Right lobe of liver (tissue), 6 donors: ENCODE results near the gene PTPN7. TPM values are rescaled to one million over a fixed set of nuclear protein-coding genes. Genes with fewer than 3 reads are reported as not detected.
"Not testable (repeated sequence)": the region's sequence is repeated elsewhere in the genome, so short reads cannot be mapped to it uniquely, and the experiment has no call there.

Experiments
- ATAC-seq, 4 donors: fragments of 200-7000 bp; cut with Tn5 transposase; one replicate each; pipeline ENCODE4 v1.9.1; 2020; ENCODE audit warnings: mild to moderate bottlenecking in 4 of 4, moderate library complexity in 4 of 4
- DNase-seq, 3 donors: peaks; one replicate each; pipeline ENCODE4 v3.0.0-alpha.2; 2020
- H3K27ac ChIP-seq, 3 donors: fragments of 200-600 bp; one replicate each; pipeline ENCODE4 v1.8.0; 2022
- H3K27me3 ChIP-seq, 2 donors: fragments of 200-600 bp; one replicate each; pipeline ENCODE4 v1.8.0; 2022
- H3K36me3 ChIP-seq, 4 donors: fragments of 200-600 bp; sonication (generic) in 1 of 4; one replicate each; pipeline versions ENCODE4 v1.5.1 to v1.8.0; 2017 to 2022; ENCODE audit warnings: control low read depth in 1 of 4
- H3K4me1 ChIP-seq, 4 donors: fragments of 200-600 bp; sonication (generic) in 1 of 4; one replicate each; pipeline versions ENCODE4 v1.5.1 to v1.8.0; 2017 to 2022; ENCODE audit warnings: control low read depth in 1 of 4
- H3K4me3 ChIP-seq, 3 donors: fragments of 200-600 bp; one replicate each; pipeline ENCODE4 v1.8.0; 2022
- H3K9me3 ChIP-seq, 4 donors: fragments of 200-600 bp; sonication (generic) in 1 of 4; one replicate each; pipeline versions ENCODE4 v1.5.1 to v1.8.0; 2017 to 2022; ENCODE audit warnings: control low read depth in 1 of 4
- CTCF ChIP-seq, 4 donors: fragments of 200-600 bp in 3 of 4; fragments of 450-650 bp in 1 of 4; IDR thresholded peaks; one replicate each; pipeline versions ENCODE4 v1.5.1 to v1.8.0; 2016 to 2022; ENCODE audit warnings: antibody characterized with exemption in 4 of 4, mild to moderate bottlenecking in 2 of 4
- POLR2A ChIP-seq: fragments of 450-650 bp; IDR thresholded peaks from one replicate; pipeline ENCODE4 v1.6.1; 2017; ENCODE audit warnings: antibody characterized with exemption, mild to moderate bottlenecking
- WGBS: methylation state at CpG from one replicate; pipeline ENCODE4 v1.1.6; 2018; ENCODE audit warnings: low coverage, low lambda C conversion rate; ENCODE audit not compliant: insufficient coverage; ENCODE audit errors: missing lambda C conversion rate; 5-methylcytosine and 5-hydroxymethylcytosine counted together
- intact Hi-C, 2 donors: fragments of 100-400 bp; cut with DNase I; formaldehyde crosslinking; loops; one replicate each; pipeline versions ENCODE4 v1.11.2 to v1.14.1; 2022
- total RNA-seq, 6 experiments: library from RNA; depleted of rRNA in 2 of 6; stranded (reverse); fragments of >200 nt in 2 of 6; fragmentation: NEBNext Ultra II Directional in 3 of 6; extraction: Animal tissue kit (Norgen Biotek cat#: 25700) in 3 of 6; gene quantifications; one replicate each; pipeline versions ENCODE4 v1.1.0 to v1.2.4, GENCODE V29; 2016 to 2023
- donor health status: DM: no; HTN: yes; CAD: no.
- donor health status: DM: no; HTN: no; CAD: no.
- donor health status: DM: no; HTN: no; CAD: no.
- donor health status: DM: no; HTN: yes; CAD: no.
- donor health status: DM: no; HTN: yes; CAD: no.

PTPN7 gene
- total RNA-seq, 6 experiments from 2014 or later: 0.18 to 5.1 (median 0.73) TPM

- Histone ChIP-seq H3K4me3 (no peak overlapping the region), H3K9me3 (no peaks in the 10 kb centered on the region), H3K27ac (peak overlapping the region; percentile 37 to 68 (median 53)), H3K4me1 (peaks cover 0 to 32% (median 14%) of the 10 kb centered on the region in 4 donors), H3K36me3 (no peaks in the 10 kb centered on the region), H3K27me3 (no peaks in the 10 kb centered on the region)
- ATAC-seq: peak in 1 of 4 donors; percentile 18
- TF ChIP-seq CTCF (IDR thresholded peaks at IDR 0.05) (no peak), POLR2A (no peak)
- intact Hi-C loops: no loop called here
- DNase-seq: no peak
- WGBS: 46% methylated on average over 2 of the region's 2 CpGs
Observed at GRCh38 chr1:202113690-202114300, 46.6 kb downstream of the PTPN7 start.

GRCh38 chr1:202112859-202113689, 47.3 kb downstream of the PTPN7 start:
- Histone ChIP-seq H3K4me3 (no peak overlapping the region), H3K4me1 (peaks cover 0 to 32% (median 14%) of the 10 kb centered on the region in 4 donors), H3K27ac (peak overlapping the region; percentile 37 to 68 (median 53)), H3K9me3 (no peaks in the 10 kb centered on the region), H3K36me3 (no peaks in the 10 kb centered on the region), H3K27me3 (no peaks in the 10 kb centered on the region)
- ATAC-seq (peak; percentile 73 to 84 (median 76)), DNase-seq (peak; percentile 86 to 90 (median 87))
- no CpG with 5 or more reads among the region's 5 CpGs for WGBS
- intact Hi-C loops: no loop called here
- no peak for TF ChIP-seq POLR2A
- TF ChIP-seq CTCF (IDR thresholded peaks at IDR 0.05): no peak

GRCh38 chr1:202111589-202111988, 48.8 kb downstream of the PTPN7 start:
- H3K27me3 ChIP-seq, DNase-seq, ATAC-seq, H3K9me3 ChIP-seq, H3K4me3 ChIP-seq, intact Hi-C loops, H3K27ac ChIP-seq, H3K36me3 ChIP-seq: not testable (repeated sequence)
- peaks cover 0 to 43% (median 20%) of the 10 kb centered on the region in 4 donors for H3K4me1 ChIP-seq
- 92% methylated on average over 6 of the region's 7 CpGs for WGBS

- no peaks in the 10 kb centered on the region for H3K27me3 ChIP-seq
- no peak overlapping the region for H3K4me3 ChIP-seq
- intact Hi-C loops: no loop called here
- peaks cover 0 to 44% (median 20%) of the 10 kb centered on the region in 4 donors for H3K4me1 ChIP-seq
- no peak for TF ChIP-seq CTCF (IDR thresholded peaks at IDR 0.05)
- TF ChIP-seq POLR2A: no peak
- ATAC-seq (no peak), DNase-seq (no peak)
- H3K36me3 ChIP-seq: no peaks in the 10 kb centered on the region
- no peak overlapping the region for H3K27ac ChIP-seq
- no CpG with 5 or more reads among the region's 3 CpGs for WGBS
- H3K9me3 ChIP-seq: no peaks in the 10 kb centered on the region
Observed at GRCh38 chr1:202110977-202111376, 49.4 kb downstream of the PTPN7 start.
